T-helper 22 cell (primary cell): ENCODE data around the gene HPN.
"Not testable (repeated sequence)": the region's sequence is repeated elsewhere in the genome, so short reads cannot be mapped to it uniquely, and the experiment has no call there.

ENCODE experiments used
- DNase-seq: peaks from one replicate; pipeline ENCODE4 v3.0.0-alpha.2; 2020; ENCODE audit warnings: low read depth

HPN gene

DNA sequence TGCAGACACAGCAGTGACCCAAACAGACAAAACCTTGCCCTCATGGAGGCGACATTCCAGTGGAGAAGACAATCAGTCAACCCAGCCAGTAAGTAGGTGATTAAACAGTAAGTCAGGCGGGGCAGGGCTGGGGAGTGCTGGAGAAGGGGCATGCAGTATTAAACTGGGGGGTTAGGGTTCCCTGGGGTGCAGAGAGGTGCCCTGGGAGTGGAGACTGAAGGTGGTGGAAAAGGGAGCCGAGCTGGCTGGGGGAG, 42.9 kb downstream of the HPN start:
- DNase-seq: no peak

DNA sequence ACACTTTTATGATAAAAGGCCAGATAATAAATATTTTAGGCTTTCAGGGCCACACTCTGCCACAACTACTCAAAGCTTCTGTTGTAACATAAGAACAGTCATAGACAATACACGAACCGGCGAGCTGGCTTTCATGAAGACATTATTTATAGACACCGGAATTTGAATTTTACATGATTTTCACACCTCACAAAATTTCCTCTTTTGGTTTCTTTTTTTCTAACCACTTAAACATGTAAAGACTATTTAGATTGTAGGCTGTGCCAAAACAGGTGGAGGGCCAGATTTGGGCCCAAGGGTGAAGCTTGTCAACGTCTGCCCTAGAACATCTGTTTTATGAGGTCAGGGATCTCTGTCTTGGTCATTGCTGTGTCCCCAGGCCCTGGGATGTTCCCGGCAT, 44.4 kb downstream of the HPN start:
- DNase-seq: no peak

DNA sequence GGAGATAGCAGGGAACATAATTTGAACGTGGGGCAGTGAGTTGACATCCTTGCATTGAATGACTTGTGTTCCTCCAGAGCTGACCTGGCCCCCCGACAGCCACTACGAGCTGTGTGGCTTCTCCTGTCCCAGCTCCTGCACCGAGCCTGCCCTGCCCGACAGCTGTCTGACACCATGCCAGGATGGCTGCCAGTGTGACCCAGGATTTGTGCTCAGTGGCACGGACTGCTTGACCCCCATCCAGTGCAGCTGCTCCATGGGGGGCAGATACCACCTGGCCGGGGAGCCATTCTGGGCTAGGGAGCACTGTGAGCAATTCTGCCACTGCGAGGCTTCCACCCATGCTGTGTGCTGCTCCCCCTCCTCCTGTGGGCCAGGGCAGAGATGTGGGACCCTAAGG, 44.9 kb downstream of the HPN start:
- DNase-seq: no peak

DNA sequence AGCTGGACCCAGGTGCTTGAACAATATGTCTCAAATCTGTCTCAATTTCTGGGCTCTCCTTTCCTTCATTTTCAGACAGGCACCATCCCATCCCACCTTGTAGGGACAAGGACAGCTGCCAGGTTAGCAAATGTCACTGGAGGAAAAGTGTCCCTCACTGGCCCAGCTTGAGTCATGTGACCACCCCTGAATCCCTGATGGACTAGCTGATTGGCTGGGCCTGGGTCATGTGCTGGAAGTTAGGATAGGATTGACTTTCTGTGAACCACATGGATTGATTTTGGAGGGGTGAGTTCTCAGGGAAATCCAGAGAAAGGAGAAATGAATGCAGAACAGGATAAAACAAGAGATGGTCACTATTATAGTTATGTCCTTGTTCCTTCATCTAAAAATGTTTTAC, 45.9 kb downstream of the HPN start:
- DNase-seq: no peak

DNA sequence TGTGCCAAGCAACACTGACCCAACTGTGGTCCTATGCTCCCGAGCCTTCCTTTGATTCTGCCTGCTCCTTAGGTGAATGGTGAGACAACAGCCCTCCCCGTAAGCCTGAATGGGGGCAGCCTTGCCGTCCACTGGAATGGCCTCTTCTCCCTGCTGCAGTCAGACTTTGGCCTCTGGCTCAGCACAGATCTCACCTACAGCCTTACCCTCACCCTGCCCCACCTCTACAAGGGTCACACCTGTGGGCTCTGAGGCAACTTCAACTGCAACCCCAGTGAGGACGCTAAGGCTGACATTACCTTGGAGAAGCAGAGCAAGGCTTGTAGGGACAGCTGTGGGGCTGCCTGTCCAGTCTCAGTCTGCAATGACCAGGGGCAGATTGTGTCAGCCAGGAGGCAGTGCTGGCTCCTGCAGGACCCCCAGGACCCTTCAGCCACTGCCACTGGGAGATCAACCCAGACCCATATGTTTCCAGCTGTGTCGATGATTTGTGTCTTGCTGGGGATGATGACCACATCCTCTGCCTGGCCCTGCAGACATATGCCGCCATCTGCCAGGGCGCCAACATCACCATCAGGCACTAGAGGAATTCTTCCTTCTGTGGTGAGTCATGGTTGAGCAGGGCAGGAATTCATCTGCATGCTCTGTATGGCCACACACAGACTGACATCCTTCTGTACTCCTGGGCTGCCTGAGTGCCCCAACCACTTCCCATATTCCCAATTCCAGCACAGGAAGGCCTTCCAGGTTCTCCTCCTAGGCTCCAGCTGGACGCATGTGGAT, 46.8 kb downstream of the HPN start:
- no peak for DNase-seq

DNA sequence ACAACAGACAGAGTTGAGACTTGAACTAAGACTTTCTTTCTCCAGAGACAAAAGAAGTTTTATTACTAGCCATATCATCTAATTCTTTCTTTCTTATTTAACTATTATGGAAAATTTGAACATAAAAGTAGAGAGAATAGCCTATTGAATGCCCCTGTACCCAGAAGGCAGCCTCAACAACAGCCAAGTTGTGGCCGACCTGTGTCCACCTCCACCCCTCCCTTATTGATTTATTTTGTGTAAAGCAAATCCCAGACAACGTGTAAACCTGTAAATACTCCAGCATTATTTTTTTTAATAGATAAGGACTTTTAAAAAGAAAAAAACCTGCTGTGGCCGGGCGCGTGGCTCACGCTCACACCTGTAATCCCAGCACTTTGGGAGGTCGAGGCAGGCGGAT, 48.0 kb downstream of the HPN start:
- DNase-seq: no peak

DNA sequence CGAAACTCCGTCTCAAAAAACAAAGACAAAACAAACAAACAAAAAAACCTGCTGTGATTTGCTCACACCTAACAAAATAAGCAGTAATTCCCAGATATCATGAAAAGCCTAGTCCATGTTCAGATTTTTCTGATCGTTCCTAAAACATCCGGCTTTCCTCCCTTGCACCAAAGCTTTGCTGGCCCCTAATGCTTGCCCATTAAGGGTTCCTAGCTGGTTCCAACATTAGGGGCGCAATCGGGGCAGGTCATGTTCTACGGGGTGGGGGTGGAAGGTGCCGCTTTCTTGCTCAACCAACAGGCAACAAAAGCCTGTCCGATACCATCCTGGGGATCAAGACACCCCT, 48.6 kb downstream of the HPN start:
- DNase-seq: no peak

DNA sequence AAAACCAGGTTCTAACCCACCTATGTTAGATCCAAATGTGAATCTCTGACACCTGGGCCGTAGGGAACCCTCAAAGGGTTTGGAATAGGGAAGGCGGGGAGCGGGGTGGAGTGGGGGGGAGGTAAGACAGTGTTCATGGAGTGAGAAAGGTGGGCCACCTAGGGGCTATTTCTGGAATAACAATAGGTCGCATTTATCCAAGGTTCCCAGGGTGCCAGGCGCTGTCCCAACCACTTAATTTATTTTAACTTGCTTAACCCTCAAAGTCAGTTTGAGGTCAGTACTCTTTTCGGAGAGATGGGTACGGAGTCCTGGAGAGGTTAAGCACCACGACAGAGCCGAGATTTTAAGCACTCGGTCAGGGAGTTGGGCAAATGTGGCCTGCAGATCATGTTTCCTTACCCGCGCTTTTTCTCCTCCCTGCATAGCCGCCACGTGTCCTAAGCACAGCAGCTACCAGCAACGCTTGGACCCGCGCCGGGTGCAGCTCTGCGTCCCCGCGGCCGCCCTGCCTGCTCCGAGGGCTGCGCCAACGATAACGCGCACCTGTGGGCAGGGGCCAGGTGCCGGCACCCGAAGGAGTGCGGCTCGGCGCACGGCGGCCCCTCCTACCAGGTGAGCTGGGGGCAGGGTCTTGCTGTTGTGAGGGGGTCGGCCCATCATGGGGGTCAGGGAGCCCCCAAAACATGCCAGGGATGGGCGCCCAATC, 49.1 kb downstream of the HPN start:
- no peak for DNase-seq

DNA sequence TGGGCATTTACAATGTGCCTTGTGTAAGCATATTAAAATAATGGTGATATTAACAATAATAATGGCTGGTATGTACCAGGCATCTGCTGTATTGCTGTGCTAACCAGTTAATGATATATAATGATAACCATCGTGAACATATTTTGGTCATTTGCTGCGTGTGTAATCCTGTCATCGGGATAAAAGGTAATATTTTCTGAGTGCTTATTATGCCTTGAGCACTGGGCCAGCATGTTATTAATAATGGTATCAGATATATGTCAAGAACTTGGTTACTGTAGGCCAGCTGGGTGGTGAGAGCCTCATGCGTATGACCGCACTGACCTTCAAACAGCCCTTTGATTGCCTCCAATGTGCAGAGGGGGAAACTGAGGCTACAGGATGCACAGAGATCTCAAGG, 51.9 kb downstream of the HPN start:
- no peak for DNase-seq

DNA sequence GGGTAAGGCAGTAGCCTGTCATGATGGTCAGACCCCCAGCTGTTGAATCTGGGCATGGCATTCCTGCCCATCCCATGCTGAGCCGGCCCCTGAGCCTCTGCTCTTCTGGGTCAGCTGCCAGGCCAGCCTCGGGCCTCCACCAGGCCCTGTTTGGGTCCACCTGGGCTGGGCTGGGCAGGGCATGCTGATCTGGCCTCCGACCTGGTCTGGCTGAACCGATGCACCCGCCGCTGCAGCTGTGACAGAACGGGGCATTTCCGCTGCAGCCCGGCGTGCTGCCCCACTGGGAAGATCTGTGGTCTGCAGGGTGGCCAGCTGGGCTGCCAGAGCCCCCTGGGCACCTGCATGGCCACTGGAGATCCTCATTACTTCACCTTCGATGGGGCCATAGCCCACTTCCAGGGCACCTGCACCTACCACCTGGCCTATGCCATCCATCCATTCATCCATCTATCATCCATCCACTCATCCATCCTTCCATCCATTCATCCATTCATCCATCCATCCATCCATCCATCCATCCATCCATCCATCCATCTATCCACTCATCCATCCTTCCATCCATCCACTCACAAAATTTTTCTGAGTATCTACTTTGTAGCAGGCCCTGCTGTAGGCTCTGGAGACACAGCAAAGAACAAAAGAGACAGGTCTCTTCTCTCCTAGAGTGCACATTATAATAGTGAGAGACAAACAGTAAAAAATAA, 52.6 kb downstream of the HPN start:
- DNase-seq: no peak

DNA sequence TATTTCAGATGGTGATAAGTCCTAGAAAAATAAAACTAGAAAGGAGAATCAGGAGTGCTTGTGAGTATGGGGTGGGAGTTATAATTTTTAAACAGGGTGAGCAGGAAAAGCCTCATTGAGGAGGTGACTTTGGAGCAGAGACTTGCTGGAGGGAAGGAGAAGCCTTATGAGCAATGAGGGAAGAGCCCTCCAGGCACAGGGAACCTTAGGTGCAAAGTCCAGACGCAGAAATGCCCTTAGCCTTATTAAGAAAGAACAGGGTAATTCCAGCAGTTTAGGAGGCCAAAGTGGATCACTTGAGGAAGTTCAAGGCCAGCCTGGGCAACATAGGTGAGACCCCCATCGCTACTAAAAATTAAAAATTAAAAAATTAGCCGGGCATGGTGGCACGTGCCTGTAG, 53.1 kb downstream of the HPN start:
- no peak for DNase-seq

DNA sequence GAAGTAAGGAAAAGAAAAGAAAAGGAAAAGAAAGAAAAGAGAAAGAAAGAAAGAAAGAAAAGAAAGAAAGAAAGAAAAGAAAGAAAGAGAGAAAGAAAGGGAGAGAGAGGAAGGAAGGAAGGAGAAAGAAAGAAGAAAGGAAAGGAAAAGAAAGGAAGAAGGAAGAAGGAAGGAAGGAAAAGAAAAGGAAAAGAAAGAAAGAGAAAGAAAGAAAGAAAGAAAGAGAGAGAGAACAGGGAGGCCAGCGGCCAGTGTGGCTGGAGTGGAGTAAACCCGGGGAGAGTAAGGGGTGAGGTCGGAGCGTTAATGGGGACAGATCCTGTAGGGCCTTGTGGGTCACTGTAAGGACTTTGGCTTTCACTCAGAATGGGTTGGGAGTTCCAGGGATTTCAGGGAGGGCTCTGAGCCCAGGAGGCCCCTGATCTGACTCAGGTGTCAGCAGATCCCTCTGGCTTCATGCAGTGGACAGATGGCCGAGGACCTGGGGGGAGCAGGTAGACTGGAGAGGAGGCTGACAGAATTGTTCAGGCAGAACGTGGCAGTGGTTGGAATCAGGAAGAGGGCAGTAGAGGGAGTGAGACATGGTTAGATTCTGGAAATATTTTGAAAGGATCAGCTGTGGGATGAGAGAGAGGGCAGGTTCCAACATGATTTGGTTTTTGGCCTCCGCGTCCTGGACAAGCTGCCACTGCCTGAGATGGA, 54.3 kb downstream of the HPN start:
- no peak for DNase-seq

DNA sequence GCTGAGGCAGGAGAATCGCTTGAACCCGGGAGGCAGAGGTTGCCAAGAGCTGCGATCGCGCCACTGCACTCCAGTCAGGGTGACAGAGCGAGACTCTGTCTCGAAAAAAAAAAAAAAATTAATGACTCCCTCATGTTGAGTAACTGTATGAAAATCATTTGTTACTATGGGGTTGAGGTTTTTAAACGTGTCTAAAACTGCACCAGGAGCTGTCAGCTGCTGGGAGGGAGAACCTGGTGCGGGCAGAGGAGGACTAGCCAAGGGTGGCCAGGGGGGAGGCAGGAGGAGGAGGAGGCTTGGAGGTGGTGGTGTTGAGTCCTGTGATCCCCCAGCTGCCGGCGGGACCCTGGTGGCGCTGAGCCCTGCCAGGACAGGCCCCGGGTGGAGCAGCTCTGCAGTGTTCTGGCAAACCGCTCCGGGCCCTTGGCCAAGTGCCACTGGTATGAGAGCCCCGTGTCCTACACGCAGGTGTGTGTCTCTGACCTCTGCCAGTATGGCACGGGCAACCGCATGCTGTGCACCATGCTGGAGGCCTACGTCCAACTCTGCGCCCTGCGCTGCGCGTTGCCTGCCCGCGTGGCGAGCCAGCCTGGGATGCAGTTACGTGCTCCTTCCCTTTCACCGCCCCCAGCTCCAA, 57.0 kb downstream of the HPN start:
- no peak for DNase-seq

DNA sequence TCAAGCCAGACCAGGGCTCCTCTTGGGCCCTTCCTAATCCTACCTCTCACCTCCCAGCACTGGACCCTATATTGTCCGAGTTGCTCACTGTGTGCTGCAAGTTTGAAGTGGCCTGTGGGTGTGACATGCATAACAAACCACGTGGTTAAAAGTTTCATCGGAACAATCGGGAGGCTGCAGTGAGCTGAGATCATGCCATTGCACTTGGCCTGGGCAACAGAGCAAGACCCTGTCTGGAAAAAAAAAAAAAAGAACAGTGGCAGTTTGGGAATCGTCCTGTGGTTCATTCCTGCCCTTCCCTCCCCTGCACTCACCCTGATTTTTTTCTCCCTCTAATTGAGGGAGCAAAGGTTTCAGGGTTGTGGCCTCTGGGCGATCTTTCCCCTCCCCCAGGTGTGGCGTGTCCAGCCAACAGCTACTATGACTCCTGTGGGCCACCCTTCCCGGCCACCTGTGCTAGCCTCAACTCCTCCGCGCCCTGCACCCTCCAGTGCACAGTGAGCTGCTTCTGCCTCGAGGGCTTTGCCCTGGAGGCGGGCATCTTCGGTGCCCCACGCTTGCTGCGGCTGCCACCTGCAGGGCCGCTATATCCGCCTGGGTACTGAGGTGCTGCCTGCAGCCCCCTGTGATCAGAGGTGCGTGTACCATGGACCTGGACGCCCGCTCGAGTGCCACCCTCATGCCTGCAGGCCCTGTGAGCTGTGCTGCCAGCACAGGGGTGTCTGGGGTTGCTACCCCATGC, 57.8 kb downstream of the HPN start:
- DNase-seq: no peak

DNA sequence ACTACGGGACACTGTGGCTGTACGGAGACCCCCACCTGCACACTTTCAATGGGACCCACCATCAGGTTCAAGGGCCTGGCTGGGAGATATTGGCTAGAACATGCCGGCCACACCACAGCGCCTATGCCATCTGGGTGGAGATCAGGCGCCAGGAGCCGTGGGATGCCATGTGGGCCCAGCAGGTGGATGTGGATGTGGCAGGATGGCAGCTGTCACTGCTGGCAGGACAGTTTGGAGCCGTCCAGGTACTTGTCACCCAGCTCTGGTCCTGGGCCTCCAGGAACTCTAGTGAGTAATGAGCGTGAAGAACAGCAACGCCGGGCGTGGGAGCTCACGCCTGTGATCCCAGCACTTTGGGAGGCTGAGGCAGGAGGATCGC, 58.4 kb downstream of the HPN start:
- no peak for DNase-seq

DNA sequence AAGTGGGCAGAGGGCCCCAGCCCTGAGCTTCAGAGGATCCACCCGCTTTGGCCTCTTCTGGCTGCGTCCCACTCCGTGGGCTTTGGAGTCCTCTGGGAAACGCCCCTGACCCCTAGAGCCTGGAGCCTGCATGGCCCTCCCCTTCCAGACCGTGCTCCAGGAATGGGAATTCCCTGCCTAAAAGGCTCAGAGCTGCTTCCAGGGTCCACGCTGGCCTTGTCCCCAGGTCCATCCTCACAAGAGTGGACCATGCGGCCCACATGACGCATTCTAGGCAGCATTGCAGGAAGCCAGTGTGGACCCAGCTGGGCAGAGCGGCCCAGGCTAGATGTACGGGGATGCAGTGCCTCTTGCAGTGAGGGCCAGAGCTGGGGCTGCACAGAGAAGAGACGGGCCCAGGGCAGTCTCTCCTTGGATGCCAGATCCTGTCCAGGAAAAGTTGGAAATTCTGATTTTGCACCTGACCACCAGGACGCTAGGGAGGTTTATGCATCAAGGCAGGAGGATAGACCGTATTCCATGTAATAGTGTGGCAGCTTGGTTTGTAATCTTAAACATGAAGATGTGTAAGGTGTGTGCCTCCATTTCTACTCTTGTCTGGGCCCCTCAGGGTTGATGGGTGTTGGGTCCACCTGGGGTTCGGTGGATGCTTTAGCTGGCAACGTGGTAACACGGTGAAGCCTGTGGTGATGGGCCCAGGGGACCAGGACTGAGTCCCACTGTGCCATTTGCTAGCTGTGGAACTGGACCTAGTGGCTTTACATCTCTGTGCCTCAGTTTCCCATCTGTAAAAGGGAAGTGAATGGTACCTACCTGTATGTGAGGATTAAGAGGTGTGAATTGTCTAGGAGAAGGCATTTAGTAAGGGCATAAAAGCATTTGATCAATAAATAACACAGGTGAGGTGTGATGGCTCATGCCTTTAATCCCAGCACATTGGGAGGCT, 59.3 kb downstream of the HPN start:
- no peak for DNase-seq

DNA sequence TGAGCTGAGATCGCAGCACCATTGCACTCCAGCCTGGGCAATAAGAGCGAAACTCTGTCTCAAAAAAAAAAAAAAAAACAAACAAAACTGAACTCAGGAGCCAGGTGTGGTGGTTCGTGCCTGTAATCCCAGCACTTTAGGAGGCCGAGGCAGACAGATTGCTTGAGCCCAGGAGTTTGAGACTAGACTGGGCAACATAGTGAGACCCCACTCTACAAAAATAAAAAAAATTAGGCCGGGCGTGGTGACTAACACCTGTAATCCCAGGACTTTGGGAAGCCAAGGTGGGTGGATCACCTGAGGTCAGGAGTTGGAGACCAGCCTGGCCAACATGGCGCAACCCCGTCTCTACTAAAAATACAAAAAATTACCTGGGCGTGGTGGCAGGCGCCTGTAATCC, 60.4 kb downstream of the HPN start:
- DNase-seq: not testable (repeated sequence)

DNA sequence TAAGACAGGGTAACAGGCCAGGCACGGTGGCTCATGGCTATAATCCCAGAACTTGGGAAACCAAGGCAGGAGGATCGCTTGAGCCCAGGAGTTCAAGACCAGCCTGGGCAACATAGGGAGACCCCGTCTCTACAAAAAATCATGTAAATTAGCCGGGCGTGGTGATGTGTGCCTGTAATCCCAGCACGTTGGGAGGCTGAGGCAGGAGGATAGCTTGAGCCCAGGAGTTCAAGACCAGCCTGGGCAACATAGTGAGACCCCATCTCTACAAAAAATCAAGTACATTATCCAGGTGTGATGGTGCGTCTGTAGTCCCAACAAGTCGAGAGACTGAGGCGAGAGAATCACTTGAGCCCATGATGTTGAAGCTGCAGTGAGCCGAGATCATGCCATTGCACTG, 62.1 kb downstream of the HPN start:
- not testable (repeated sequence) for DNase-seq

DNA sequence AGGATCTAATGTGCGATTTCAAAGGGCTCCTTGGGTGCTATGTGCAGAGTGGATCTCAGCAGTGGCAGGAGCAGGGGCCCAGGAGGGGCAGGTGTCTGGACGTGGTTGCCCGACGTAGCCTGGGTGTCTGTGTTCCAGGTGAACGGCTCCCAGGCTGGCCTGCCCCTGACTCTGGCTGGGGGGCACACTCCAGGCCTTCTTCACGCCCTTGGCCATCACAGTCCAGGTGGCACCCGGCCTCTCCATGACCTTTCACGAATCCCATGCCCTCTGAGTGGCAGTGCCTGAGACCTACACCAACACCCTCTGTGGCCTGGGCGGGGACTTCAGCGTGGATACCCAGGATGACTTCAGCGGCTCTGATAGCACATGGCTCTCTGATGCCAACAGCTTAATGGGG, 62.8 kb downstream of the HPN start:
- DNase-seq: no peak

DNA sequence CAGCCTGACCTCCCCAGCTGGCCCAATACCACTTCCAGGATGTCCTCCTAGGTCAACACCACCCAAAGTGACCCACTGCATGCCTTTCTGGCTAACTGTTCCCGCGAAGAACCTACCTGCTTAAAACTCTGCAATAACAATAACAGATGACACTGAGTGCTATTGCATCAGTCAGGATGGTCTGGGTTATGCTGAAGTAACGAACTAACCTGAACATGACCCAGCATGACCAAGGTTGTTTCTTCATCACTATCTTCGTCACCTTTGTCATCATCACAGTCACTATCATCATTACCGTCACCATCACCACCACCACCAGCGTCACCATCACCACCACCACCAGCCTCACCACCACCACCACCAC, 63.5 kb downstream of the HPN start:
- no peak for DNase-seq
